ENCODE data around the gene SKP1.
A peak's percentile ranks its signal among the peaks of the same experiment; 100 is the strongest.
"Not testable (repeated sequence)": the region's sequence is repeated elsewhere in the genome, so short reads cannot be mapped to it uniquely, and the experiment has no call there.

Gene SKP1

DNA sequence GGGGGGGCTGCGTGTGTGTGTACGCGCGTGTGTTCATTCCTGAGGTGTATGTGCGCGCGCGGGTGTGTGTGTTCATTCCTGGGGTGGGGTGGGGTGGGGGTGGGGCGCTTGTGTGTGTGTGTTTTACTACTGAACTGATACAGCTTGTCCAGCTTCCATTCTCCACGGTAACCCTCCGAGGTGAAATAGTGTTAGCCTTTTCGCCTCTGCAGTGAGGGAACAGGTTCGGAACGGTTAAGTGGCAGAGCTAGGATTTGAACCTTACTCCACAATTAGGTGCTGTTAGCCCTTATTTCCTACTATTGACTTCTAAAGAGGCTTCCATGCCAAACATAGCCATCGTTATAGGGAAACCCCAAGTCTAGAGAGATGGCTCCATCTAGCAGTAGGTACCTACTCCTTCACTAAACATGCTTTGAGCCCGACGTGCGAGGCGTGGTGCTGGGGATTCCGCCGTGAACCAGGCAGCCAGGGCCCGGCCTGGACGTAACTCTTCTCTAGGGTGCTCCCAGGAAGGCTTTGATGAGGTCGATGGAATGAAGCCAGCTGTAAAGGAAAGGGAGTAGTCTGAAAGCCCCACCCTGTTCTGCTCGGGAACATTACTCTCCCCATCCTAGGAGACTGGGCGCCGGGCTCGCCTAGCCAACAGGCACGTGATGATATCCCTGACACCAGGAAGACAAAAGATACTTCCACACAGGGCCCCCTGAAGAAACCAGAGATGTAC, 782 bp upstream of the SKP1 start:
- peak; percentile 22 for DNase-seq

DNA sequence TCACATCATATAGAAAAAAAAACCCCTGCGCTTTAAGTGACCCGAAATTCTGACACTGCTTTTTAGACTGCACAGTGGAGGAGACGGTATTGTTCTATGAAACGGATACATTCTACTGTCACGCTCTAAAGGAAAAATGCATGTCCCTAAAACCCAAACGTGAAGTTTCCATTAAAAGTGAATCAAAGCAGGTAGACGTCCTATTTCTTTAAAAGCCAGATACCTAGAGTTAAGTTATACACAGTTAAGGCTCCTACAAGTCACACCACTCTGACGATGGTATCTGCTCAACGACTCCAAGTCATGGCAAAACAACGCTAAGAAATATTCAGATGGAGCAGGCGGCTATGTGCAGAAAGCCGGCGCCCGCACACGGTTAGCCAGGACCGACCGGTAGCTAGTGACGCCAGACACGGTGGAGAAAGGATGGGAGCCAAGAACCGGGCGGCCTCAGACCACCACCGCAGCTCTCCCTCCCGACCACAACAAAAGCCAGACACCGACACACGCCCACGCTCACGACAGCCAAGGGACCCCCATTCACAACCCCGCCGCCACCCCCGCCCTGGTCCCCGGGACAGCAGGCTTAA, 734 bp downstream of the SKP1 start:
- peak; percentile 24 for DNase-seq

DNA sequence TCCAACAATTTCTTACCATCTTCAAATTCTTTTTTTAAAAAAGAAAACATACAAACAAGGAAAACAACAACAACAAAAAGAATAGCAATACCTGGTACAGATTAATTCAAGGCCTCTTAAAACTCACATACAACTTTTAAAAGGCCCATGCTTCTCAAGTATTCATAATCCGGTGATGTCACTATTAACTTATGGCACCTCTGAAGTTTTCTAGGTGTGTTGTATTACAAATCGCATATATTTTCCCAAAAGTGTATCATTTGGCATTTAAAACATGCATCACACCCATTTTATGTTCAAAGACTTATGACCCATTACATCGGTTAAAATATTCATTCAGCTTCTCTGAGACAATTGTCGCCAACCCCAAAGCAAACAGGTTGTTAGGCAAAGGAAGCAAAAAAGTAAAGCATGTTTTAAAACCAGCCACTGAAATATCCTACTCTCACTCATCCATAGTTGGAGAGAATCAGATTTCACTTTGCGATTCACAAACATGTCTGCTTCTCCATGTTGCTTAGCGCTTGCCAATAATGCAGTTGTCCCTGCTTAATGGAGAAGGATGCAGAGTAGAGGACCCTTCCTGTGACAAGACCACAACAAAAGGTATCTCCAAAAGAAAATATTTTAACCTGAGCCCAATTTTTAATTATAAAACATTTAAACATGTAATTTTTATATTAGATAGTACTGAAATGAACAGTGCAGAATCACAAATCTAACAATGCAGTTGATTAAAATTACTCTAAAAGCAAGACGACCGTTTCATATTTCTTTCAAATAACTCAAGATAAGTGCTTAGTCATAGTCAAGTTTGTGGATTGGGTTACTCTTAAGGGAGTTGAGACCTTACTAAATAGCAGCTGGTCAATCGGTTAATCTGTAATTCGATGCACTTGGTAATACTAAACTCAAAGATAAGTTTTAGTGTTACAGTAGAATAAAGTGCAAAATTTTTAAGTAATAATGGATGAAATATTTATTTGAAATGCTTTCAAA, 1.6 kb downstream of the SKP1 start:
- peak; percentile 34 for DNase-seq

GRCh38 chr5:134171972-134172371, 4.8 kb downstream of the SKP1 start:
- DNase-seq, result no peak

DNA sequence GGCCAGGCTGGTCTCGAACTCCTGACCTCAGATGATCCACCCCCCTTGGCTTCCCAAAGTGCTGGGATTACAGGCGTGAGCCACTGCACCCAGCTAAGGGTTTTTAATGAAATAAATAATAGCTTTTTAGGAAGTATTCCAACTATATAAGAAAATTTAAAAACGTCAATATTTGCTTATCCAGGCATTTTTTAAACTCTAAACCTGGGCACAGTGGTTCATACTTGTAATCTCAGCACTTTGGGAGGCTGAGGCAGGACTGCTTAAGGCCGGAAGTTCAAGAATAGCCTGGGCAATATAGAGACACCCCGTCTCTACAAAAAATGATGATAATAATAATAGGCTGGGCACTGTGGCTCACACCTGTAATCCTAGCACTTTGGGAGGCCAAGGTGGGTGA, 14.2 kb downstream of the SKP1 start:
- no peak for DNase-seq

GRCh38 chr5:134161513-134162395, 15.0 kb downstream of the SKP1 start:
- DNase-seq, result no peak

DNA sequence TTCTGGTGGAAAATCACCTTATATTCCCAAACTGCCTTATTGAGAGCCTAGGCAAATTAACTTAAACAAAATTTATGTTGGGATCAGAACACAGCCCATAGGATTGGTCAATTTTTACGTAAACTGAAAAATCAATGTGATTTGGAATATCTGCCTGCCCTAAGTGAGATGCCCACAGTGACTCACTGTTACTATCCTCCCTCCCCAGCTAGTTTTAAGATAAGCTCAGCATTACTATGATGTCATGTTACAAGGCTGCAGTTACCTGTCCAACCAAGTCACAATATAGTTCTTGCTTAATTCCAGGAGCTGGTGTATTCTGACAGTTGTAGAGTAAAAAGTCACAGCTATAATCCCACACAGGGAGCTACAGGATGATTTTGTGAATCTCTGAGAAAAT, 23.1 kb downstream of the SKP1 start:
- DNase-seq, result no peak

- DNase-seq, result no peak
These were observed 23.5 kb downstream of the SKP1 start for GRCh38 chr5:134153241-134153640.

GRCh38 chr5:134152173-134152832, 24.4 kb downstream of the SKP1 start:
- not testable (repeated sequence) for DNase-seq

- no peak for DNase-seq
These were observed 25.0 kb downstream of the SKP1 start for GRCh38 chr5:134151723-134152122.

GRCh38 chr5:134149571-134150303, 27.0 kb downstream of the SKP1 start:
- DNase-seq, result no peak

- DNase-seq, result no peak
These were observed 27.7 kb downstream of the SKP1 start for GRCh38 chr5:134148986-134149539.

DNA sequence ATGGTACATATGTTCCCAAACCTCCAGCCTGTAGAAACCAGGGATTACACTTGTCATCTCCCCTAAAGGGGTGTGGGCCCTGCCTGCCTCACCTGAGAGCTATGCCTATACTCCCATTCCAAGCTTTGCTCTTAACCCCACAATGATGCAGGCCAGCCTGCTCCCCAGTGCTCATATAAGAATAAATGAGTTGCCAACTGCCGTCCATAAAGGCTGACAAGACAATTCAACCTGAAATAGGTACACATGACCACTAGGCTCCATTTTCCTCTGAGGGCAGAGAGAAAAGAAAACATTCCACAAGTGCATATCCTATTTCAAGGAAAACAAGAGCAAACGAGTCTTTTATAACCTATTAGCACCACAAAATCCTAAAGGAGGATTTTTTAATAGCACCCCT, 28.4 kb downstream of the SKP1 start:
- DNase-seq, result no peak

- no peak for DNase-seq
These were observed 29.9 kb downstream of the SKP1 start for GRCh38 chr5:134146651-134147518.

DNA sequence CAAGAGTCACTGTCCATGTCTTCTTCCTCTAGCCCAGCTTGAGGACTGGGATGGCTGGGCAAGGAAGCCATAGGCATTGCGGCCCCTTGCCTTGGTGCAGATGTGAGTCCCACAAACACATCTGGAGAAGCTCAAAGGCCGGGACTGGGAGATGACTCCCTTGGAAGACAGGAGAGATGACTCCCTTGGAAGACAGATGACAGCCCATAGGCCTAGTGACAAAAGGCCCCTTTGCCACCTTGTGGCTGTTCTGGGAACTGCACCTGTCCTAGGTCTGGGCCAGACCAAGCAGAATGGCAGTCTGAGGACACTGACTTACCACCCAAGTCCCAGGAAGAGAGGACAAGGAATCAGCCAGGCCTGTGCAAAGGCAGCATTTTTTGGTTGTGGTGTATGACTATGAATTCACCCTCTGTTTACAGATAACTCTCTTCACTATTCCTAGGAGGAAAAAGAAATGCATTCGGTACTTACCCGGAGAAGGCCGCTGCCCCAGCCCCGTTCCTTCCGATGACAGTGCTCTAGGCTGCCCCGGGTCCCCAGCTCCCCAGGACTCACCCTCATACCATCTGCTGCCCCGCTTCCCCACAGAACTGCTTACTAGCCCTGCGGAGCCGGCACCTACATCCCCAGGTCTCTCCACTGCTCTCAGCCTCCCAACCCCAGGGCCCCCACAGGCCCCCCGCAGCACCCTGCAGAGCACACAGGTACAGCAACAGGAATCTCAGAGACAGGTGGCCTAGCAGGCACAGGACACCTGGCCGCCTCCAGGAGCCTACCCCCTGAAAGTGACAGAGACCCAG, 30.8 kb downstream of the SKP1 start:
- DNase-seq, result peak; percentile 56

DNA sequence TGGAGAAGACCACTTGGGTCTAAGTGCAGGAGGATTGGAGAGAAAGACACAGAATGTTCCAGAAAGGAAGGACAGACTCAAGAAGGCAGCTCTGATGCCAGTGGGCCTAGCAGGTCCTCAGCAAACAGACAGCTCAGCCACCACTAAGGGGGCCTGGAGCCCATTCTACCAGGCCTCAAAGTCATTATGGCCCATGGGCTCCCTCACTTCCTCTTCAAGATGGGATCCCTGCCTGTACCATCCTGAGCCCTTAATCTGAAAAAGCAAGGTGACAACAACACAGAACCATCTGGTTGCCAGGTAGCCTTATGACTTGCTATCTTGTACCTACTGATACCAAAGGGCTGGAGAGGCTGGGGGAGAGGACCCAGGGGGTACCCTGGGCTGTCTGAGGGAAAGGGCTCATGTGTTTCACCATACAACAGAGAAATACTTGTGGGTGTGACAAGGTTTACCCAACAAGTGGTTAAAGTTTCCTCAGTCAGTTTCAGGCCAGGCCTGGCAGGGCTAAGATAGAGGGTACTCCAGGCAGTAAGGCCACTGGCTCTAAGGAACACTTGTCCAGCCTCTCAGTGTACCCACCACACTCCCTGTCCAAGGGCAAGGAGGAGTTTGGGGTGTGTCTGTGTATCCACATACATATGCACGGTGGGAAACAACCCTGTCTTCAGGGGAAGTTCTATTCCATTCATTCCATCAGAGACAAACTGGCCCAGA, 31.6 kb downstream of the SKP1 start:
- DNase-seq, result no peak

- DNase-seq, result no peak
These were observed 32.5 kb downstream of the SKP1 start for GRCh38 chr5:134143944-134144941.

All from fibroblast of skin of abdomen (primary cell).